ENCODE measurements around the gene NDUFAF3.

NDUFAF3 gene

DNA sequence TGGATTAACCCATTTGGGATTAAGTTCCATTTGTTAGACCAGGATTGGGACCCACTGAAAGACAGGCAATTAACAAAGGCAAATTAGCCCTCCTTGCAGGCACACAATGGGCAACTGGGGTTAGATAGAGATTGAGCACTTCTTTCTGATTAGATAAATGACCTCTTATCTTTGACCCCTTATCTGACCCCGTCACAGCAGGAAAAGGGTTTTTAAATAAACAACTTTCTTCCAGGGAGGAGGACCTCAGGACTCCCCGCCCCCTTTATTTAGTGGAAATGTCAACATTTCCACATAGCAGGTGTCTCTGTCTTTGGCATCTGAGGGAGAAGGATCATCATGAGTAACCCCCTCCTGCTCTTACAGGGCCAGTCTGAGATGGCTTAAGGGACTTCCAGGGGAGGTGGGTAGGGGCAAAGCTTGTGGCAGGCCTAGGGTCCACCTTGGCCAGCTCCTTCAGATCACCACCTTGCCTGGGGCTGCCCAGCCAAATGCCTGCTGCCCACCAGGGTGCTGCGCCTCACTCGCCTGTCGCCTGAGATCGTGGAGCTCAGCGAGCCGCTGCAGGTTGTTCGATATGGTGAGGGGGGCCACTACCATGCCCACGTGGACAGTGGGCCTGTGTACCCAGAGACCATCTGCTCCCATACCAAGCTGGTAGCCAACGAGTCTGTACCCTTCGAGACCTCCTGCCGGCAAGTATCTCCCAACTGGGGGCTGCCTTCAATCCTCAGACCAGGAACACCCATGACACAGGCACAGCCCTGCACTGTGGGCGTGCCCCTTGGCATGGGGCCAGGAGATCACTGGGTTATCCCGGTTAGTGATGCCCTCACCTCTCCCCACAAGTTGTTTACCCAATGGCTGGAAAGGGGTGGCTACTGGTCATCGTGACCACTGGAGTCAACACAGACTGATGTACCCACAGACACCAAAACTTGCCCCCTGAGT lies 17.3 kb upstream of the NDUFAF3 start:
- Histone ChIP-seq H3K4me3 (replicated peaks; ENCODE audit: insufficient read depth, low read length) (no peak overlapping the region), H3K27me3 (ENCODE audit: insufficient read depth, poor library complexity, severe bottlenecking) (no peaks in the 10 kb centered on the region), H3K27ac (replicated peaks) (no peak overlapping the region)
- TF ChIP-seq SPI1 (IDR thresholded peaks at IDR 0.05; ENCODE audit: borderline replicate concordance, low read depth) (no peak), GABPA (IDR thresholded peaks at IDR 0.05; ENCODE audit: low read depth) (no peak), POLR2AphosphoS5 (IDR thresholded peaks at IDR 0.05; ENCODE audit: low read depth) (no peak)
- TF ChIP-seq, protein P1, sequence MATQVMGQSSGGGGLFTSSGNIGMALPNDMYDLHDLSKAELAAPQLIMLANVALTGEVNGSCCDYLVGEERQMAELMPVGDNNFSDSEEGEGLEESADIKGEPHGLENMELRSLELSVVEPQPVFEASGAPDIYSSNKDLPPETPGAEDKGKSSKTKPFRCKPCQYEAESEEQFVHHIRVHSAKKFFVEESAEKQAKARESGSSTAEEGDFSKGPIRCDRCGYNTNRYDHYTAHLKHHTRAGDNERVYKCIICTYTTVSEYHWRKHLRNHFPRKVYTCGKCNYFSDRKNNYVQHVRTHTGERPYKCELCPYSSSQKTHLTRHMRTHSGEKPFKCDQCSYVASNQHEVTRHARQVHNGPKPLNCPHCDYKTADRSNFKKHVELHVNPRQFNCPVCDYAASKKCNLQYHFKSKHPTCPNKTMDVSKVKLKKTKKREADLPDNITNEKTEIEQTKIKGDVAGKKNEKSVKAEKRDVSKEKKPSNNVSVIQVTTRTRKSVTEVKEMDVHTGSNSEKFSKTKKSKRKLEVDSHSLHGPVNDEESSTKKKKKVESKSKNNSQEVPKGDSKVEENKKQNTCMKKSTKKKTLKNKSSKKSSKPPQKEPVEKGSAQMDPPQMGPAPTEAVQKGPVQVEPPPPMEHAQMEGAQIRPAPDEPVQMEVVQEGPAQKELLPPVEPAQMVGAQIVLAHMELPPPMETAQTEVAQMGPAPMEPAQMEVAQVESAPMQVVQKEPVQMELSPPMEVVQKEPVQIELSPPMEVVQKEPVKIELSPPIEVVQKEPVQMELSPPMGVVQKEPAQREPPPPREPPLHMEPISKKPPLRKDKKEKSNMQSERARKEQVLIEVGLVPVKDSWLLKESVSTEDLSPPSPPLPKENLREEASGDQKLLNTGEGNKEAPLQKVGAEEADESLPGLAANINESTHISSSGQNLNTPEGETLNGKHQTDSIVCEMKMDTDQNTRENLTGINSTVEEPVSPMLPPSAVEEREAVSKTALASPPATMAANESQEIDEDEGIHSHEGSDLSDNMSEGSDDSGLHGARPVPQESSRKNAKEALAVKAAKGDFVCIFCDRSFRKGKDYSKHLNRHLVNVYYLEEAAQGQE (IDR thresholded peaks at IDR 0.05; ENCODE audit: insufficient replicate concordance, low read depth), result no peak
- TF ChIP-seq, protein P2, sequence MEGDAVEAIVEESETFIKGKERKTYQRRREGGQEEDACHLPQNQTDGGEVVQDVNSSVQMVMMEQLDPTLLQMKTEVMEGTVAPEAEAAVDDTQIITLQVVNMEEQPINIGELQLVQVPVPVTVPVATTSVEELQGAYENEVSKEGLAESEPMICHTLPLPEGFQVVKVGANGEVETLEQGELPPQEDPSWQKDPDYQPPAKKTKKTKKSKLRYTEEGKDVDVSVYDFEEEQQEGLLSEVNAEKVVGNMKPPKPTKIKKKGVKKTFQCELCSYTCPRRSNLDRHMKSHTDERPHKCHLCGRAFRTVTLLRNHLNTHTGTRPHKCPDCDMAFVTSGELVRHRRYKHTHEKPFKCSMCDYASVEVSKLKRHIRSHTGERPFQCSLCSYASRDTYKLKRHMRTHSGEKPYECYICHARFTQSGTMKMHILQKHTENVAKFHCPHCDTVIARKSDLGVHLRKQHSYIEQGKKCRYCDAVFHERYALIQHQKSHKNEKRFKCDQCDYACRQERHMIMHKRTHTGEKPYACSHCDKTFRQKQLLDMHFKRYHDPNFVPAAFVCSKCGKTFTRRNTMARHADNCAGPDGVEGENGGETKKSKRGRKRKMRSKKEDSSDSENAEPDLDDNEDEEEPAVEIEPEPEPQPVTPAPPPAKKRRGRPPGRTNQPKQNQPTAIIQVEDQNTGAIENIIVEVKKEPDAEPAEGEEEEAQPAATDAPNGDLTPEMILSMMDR (IDR thresholded peaks at IDR 0.05; ENCODE audit: insufficient read depth, low read length), result no peak
- no peak for DNase-seq (ENCODE audit: low read depth in 1 of 2, low spot score in 1 of 2)

DNA sequence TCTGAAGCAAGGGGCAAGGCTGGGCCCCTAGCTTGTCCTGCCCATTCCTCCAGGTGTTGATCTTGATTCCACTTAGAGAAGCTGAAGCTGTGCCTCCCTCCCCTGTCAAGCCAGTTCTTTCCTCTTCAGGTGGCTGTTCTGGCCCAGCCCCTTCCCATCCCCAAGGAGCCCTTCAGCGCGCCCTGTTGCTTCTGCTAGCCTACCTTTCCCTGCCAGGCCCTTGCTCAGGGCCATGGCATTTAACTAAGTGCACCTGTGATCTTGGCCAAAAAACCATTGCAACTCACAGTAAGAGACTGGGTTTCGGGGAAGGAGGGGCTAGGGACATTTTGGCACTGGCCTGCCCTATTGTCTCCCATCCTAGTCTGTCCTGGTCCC lies 16.6 kb upstream of the NDUFAF3 start:
- TF ChIP-seq GABPA (IDR thresholded peaks at IDR 0.05; ENCODE audit: low read depth) (no peak), POLR2AphosphoS5 (IDR thresholded peaks at IDR 0.05; ENCODE audit: low read depth) (no peak), SPI1 (IDR thresholded peaks at IDR 0.05; ENCODE audit: borderline replicate concordance, low read depth) (no peak)
- TF ChIP-seq, protein P1 (IDR thresholded peaks at IDR 0.05; ENCODE audit: insufficient replicate concordance, low read depth), result no peak
- TF ChIP-seq, protein P2 (IDR thresholded peaks at IDR 0.05; ENCODE audit: insufficient read depth, low read length), result no peak
- DNase-seq (ENCODE audit: low read depth in 1 of 2, low spot score in 1 of 2), result no peak

DNA sequence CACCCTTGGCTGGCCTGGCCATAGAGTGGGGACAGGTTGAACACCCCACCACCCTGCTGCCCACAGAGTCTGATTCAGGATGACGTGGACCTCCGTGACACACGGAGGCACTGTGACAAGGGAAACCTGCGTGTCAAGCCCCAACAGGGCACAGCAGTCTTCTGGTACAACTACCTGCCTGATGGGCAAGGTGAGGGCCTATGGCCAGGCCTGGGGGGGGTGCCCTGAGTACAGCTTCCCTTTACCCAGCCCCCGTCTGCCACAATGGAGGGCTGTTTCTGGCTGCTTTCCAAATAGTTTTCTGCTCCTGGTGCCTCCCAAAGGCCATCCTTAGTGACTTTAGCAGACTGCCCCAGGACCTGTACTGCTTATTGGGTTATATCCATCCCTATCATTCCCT lies 15.9 kb upstream of the NDUFAF3 start:
- TF ChIP-seq POLR2AphosphoS5 (IDR thresholded peaks at IDR 0.05; ENCODE audit: low read depth) (no peak), GABPA (IDR thresholded peaks at IDR 0.05; ENCODE audit: low read depth) (no peak), SPI1 (IDR thresholded peaks at IDR 0.05; ENCODE audit: borderline replicate concordance, low read depth) (no peak)
- TF ChIP-seq, protein P1 (IDR thresholded peaks at IDR 0.05; ENCODE audit: insufficient replicate concordance, low read depth), result no peak
- TF ChIP-seq, protein P2 (IDR thresholded peaks at IDR 0.05; ENCODE audit: insufficient read depth, low read length), result no peak
- Histone ChIP-seq H3K27me3 (ENCODE audit: insufficient read depth, poor library complexity, severe bottlenecking) (no peaks in the 10 kb centered on the region), H3K4me3 (replicated peaks; ENCODE audit: insufficient read depth, low read length) (no peak overlapping the region), H3K27ac (replicated peaks) (peak overlapping the region; percentile 89; the same call in 1 of the 2 replicates)
- DNase-seq (ENCODE audit: low read depth in 1 of 2, low spot score in 1 of 2), result no peak

More for the DNA sequence above, 16.6 kb upstream of the NDUFAF3 start:
- H3K27ac ChIP-seq (replicated peaks), result no peak overlapping the region
- H3K4me3 ChIP-seq (replicated peaks; ENCODE audit: insufficient read depth, low read length), result no peak overlapping the region
- no peaks in the 10 kb centered on the region for H3K27me3 ChIP-seq (ENCODE audit: insufficient read depth, poor library complexity, severe bottlenecking)
